ENCODE measurements around the gene RTP3. TPM values are rescaled to one million over a fixed set of nuclear protein-coding genes. Genes with fewer than 3 reads are reported as not detected.
"Not testable (repeated sequence)": the region's sequence is repeated elsewhere in the genome, so short reads cannot be mapped to it uniquely, and the experiment has no call there.

Gene RTP3
- polyA plus RNA-seq, 1 donor from 2014 or later = not detected

- H3K4me3 ChIP-seq (ENCODE audit: low read length) = no peak overlapping the region
- H3K79me2 ChIP-seq (replicated peaks; ENCODE audit: insufficient read depth, low read length) = no peaks in the 10 kb centered on the region
- no peaks in the 10 kb centered on the region for H3K27me3 ChIP-seq (ENCODE audit: insufficient read depth, low read depth, low read length)
- H3K27ac ChIP-seq (ENCODE audit: low read length) = no peak overlapping the region
- H3K36me3 ChIP-seq (ENCODE audit: insufficient read depth, low read length) = no peaks in the 10 kb centered on the region
- TF ChIP-seq, protein P1, sequence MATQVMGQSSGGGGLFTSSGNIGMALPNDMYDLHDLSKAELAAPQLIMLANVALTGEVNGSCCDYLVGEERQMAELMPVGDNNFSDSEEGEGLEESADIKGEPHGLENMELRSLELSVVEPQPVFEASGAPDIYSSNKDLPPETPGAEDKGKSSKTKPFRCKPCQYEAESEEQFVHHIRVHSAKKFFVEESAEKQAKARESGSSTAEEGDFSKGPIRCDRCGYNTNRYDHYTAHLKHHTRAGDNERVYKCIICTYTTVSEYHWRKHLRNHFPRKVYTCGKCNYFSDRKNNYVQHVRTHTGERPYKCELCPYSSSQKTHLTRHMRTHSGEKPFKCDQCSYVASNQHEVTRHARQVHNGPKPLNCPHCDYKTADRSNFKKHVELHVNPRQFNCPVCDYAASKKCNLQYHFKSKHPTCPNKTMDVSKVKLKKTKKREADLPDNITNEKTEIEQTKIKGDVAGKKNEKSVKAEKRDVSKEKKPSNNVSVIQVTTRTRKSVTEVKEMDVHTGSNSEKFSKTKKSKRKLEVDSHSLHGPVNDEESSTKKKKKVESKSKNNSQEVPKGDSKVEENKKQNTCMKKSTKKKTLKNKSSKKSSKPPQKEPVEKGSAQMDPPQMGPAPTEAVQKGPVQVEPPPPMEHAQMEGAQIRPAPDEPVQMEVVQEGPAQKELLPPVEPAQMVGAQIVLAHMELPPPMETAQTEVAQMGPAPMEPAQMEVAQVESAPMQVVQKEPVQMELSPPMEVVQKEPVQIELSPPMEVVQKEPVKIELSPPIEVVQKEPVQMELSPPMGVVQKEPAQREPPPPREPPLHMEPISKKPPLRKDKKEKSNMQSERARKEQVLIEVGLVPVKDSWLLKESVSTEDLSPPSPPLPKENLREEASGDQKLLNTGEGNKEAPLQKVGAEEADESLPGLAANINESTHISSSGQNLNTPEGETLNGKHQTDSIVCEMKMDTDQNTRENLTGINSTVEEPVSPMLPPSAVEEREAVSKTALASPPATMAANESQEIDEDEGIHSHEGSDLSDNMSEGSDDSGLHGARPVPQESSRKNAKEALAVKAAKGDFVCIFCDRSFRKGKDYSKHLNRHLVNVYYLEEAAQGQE (IDR thresholded peaks at IDR 0.05; ENCODE audit: borderline replicate concordance) = no peak
- TF ChIP-seq, protein P2, sequence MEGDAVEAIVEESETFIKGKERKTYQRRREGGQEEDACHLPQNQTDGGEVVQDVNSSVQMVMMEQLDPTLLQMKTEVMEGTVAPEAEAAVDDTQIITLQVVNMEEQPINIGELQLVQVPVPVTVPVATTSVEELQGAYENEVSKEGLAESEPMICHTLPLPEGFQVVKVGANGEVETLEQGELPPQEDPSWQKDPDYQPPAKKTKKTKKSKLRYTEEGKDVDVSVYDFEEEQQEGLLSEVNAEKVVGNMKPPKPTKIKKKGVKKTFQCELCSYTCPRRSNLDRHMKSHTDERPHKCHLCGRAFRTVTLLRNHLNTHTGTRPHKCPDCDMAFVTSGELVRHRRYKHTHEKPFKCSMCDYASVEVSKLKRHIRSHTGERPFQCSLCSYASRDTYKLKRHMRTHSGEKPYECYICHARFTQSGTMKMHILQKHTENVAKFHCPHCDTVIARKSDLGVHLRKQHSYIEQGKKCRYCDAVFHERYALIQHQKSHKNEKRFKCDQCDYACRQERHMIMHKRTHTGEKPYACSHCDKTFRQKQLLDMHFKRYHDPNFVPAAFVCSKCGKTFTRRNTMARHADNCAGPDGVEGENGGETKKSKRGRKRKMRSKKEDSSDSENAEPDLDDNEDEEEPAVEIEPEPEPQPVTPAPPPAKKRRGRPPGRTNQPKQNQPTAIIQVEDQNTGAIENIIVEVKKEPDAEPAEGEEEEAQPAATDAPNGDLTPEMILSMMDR (IDR thresholded peaks at IDR 0.05; ENCODE audit: poor library complexity, severe bottlenecking) = no peak
- no peak for TF ChIP-seq POLR2AphosphoS5 (IDR thresholded peaks at IDR 0.05)
- no peak overlapping the region for H3K4me2 ChIP-seq (ENCODE audit: low read length)
- no peaks in the 10 kb centered on the region for H3K9me3 ChIP-seq (ENCODE audit: low read length)
- H3K9ac ChIP-seq (ENCODE audit: low read length) = no peak overlapping the region
- H4K20me1 ChIP-seq (ENCODE audit: insufficient read depth) = no peaks in the 10 kb centered on the region
- H3K9me2 ChIP-seq (ENCODE audit: insufficient read depth, low read length) = no peaks in the 10 kb centered on the region
- H3F3A ChIP-seq (ENCODE audit: insufficient read depth, low read length, poor library complexity, severe bottlenecking) = no peaks in the 10 kb centered on the region
- H2AFZ ChIP-seq (ENCODE audit: low read depth, low read length) = no peak overlapping the region
Observed at GRCh38 chr3:46492890-46493547, 4.8 kb upstream of the RTP3 start.

GRCh38 chr3:46494491-46494890 lies 3.3 kb upstream of the RTP3 start:
- not testable (repeated sequence) for H3K9me3 ChIP-seq (ENCODE audit: low read length); H3K79me2 ChIP-seq (replicated peaks; ENCODE audit: insufficient read depth, low read length); H3K9me2 ChIP-seq (ENCODE audit: insufficient read depth, low read length); H4K20me1 ChIP-seq (ENCODE audit: insufficient read depth); H3K27me3 ChIP-seq (ENCODE audit: insufficient read depth, low read depth, low read length); H3K9ac ChIP-seq (ENCODE audit: low read length); H3K4me3 ChIP-seq (ENCODE audit: low read length); H3K4me2 ChIP-seq (ENCODE audit: low read length); H2AFZ ChIP-seq (ENCODE audit: low read depth, low read length); H3K36me3 ChIP-seq (ENCODE audit: insufficient read depth, low read length); H3F3A ChIP-seq (ENCODE audit: insufficient read depth, low read length, poor library complexity, severe bottlenecking); H3K27ac ChIP-seq (ENCODE audit: low read length)

DNA sequence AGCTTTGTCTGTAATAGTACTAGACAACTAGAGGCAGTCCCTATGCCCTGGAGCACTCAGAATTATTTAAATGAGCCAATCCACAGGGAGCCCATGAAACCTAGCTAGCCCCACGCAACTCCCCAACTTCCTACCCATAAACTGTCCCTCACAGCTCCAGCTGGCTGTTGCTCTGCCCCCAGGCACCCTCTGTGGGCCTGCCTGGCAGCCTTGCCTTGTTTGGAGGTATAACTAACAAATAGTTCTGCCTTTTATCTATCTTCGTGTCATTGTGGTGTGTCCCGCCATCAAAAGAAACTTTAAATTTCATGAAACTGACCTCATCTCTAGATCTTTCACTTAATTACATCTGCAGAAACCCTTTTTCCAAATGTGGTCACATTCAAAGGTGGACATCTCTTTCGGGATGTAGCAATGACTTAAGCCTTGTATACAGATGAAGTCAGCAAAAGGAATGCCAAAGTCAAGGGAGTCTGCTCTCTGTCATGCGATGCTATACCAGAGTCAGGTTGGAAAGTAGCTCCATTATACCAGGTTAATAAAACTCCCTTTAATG lies 1.8 kb upstream of the RTP3 start:
- no peak overlapping the region for H3K9ac ChIP-seq (ENCODE audit: low read length)
- no peak overlapping the region for H3K4me2 ChIP-seq (ENCODE audit: low read length)
- H3K4me3 ChIP-seq (ENCODE audit: low read length) = no peak overlapping the region
- no peaks in the 10 kb centered on the region for H3F3A ChIP-seq (ENCODE audit: insufficient read depth, low read length, poor library complexity, severe bottlenecking)
- no peaks in the 10 kb centered on the region for H3K27me3 ChIP-seq (ENCODE audit: insufficient read depth, low read depth, low read length)
- H3K36me3 ChIP-seq (ENCODE audit: insufficient read depth, low read length) = no peaks in the 10 kb centered on the region
- H3K9me3 ChIP-seq (ENCODE audit: low read length) = no peaks in the 10 kb centered on the region
- H4K20me1 ChIP-seq (ENCODE audit: insufficient read depth) = no peaks in the 10 kb centered on the region
- H3K9me2 ChIP-seq (ENCODE audit: insufficient read depth, low read length) = no peaks in the 10 kb centered on the region
- TF ChIP-seq EP300 (conservative IDR thresholded peaks at IDR 0.05; ENCODE audit: poor library complexity, severe bottlenecking) (no peak), TAF1 (IDR thresholded peaks at IDR 0.05; ENCODE audit: low read depth) (no peak), SMC3 (conservative IDR thresholded peaks at IDR 0.05; ENCODE audit: poor library complexity) (no peak), EZH2 (IDR thresholded peaks at IDR 0.05; ENCODE audit: borderline replicate concordance, insufficient read depth, low read length, poor library complexity, severe bottlenecking) (no peak), MXI1 (conservative IDR thresholded peaks at IDR 0.05; ENCODE audit: poor library complexity, severe bottlenecking) (no peak)
- H3K27ac ChIP-seq (ENCODE audit: low read length) = no peak overlapping the region
- H2AFZ ChIP-seq (ENCODE audit: low read depth, low read length) = no peak overlapping the region
- no peaks in the 10 kb centered on the region for H3K79me2 ChIP-seq (replicated peaks; ENCODE audit: insufficient read depth, low read length)

All from neural cell (in vitro differentiated cells).